OCI-LY7 (cell line): Measurements from ENCODE around the gene EYS. TPM values are rescaled to one million over a fixed set of nuclear protein-coding genes. Genes with fewer than 3 reads are reported as not detected.

Source experiments
- BruUV-seq: library from RNA; stranded (reverse); fragments of 400-500 nt; replicated peaks from 2 replicates; lab custom pipeline; 2021; lab: Mats Ljungman, UMichigan
- CTCF ChIA-PET: fragments of 300-600 bp; sonication (Branson Sonifier 250); formaldehyde crosslinking; loops from one replicate; lab custom pipeline; 2022; ENCODE audit warnings: antibody characterized with exemption; ENCODE audit not compliant: unreplicated experiment; lab: Charles Lee
- POLR2A ChIA-PET: fragments of 300-600 bp; sonication (Branson Sonifier 250); formaldehyde crosslinking; loops from one replicate; lab custom pipeline; 2022; ENCODE audit warnings: antibody characterized with exemption; lab: Charles Lee
- DNase-seq: peaks from one replicate; pipeline ENCODE4 v3.0.0-alpha.2; 2015; ENCODE audit warnings: low spot score
- H2AFZ ChIP-seq: fragments of 200-600 bp; sonication (generic), shearing (Covaris generic); 2 replicates; pipeline ENCODE4 v1.6.1; 2014; ENCODE audit warnings: mild to moderate bottlenecking, antibody characterized with exemption, low read length, moderate library complexity
- H3K27ac ChIP-seq: fragments of 200-600 bp; sonication (generic); 2 replicates; pipeline ENCODE4 v1.5.1; 2014; ENCODE audit warnings: mixed run types, low read depth, mild to moderate bottlenecking, moderate library complexity, low read length, inconsistent platforms; ENCODE audit not compliant: poor library complexity, severe bottlenecking
- H3K36me3 ChIP-seq: fragments of 200-600 bp; sonication (generic); 2 replicates; pipeline ENCODE4 v1.6.1; 2014; ENCODE audit warnings: mild to moderate bottlenecking, antibody characterized with exemption, low read length, moderate library complexity, mixed read lengths; ENCODE audit not compliant: insufficient read depth
- H3K4me1 ChIP-seq: fragments of 200-600 bp; sonication (generic); 2 replicates; pipeline ENCODE4 v1.5.1; 2014; ENCODE audit warnings: mild to moderate bottlenecking, low read length; ENCODE audit not compliant: insufficient read depth, poor library complexity, severe bottlenecking
- H3K4me2 ChIP-seq: fragments of 200-600 bp; sonication (generic); 2 replicates; pipeline ENCODE4 v1.6.1; 2014; ENCODE audit warnings: mild to moderate bottlenecking, low read length
- H3K4me3 ChIP-seq: fragments of 200-600 bp; sonication (generic); 2 replicates; pipeline ENCODE4 v1.5.1; 2014; ENCODE audit warnings: mild to moderate bottlenecking, low read depth, low read length; ENCODE audit not compliant: poor library complexity, severe bottlenecking
- H3K79me2 ChIP-seq: fragments of 200-600 bp; sonication (generic); 2 replicates; pipeline ENCODE4 v1.6.1; 2016; ENCODE audit warnings: low read depth, mild to moderate bottlenecking, low read length, moderate library complexity, mixed read lengths; ENCODE audit not compliant: insufficient read depth
- H3K9me2 ChIP-seq: fragments of 200-600 bp; sonication (generic); 2 replicates; pipeline ENCODE4 v1.6.1; 2016; ENCODE audit warnings: mild to moderate bottlenecking, low read length, mixed read lengths; ENCODE audit not compliant: insufficient read depth
- H3K9me3 ChIP-seq: fragments of 200-600 bp; sonication (generic); 2 replicates; pipeline ENCODE4 v1.6.1; 2014; ENCODE audit warnings: mild to moderate bottlenecking, mixed run types, low read length, mixed read lengths
- H4K20me1 ChIP-seq: fragments of 200-600 bp; sonication (generic); 2 replicates; pipeline ENCODE4 v1.6.1; 2014; ENCODE audit warnings: mild to moderate bottlenecking, antibody characterized with exemption, low read length, moderate library complexity, mixed read lengths; ENCODE audit not compliant: insufficient read depth
- CTCF ChIP-seq: fragments of 200-600 bp; sonication (generic); conservative IDR thresholded peaks from 2 replicates; pipeline ENCODE4 v1.5.1; 2014; ENCODE audit warnings: mild to moderate bottlenecking, antibody characterized with exemption, low read length, moderate library complexity, mixed read lengths
- EZH2phosphoT487 ChIP-seq: fragments of 200-600 bp; sonication (generic); IDR thresholded peaks from 2 replicates; pipeline ENCODE4 v1.6.1; 2018; ENCODE audit warnings: low read depth, borderline replicate concordance, mild to moderate bottlenecking, mixed run types, antibody characterized with exemption, low read length, moderate library complexity, mixed read lengths
- intact Hi-C: fragments of 100-400 bp; cut with micrococcal nuclease; formaldehyde crosslinking; loops from one replicate; pipeline ENCODE4 v1.10.0; 2022; ENCODE audit not compliant: unreplicated experiment
- total RNA-seq, 2 experiments: library from RNA; depleted of rRNA in 1 of 2; stranded (reverse); fragments of >200 nt in 1 of 2; shearing (Covaris generic) in 1 of 2; gene quantifications; 2 replicates each; pipeline ENCODE4 v1.2.3, GENCODE V29; 2014 to 2022

The EYS gene
- total RNA-seq, 2 experiments from 2014 or later = not detected

- ChIA-PET CTCF (no interaction called here), POLR2A (no interaction called here)
- intact Hi-C loops = no loop called here
Observed at GRCh38 chr6:64589961-64590360, 1117.1 kb downstream of the EYS start.

GRCh38 chr6:64580346-64580745 is 1126.7 kb downstream of the EYS start:
- ChIA-PET CTCF (no interaction called here), POLR2A (no interaction called here)
- Histone ChIP-seq H2AFZ (no peak overlapping the region), H3K9me2 (no peaks in the 10 kb centered on the region), H3K27ac (no peak overlapping the region), H4K20me1 (no peaks in the 10 kb centered on the region), H3K4me2 (no peak overlapping the region), H3K4me3 (no peak overlapping the region), H3K36me3 (no peaks in the 10 kb centered on the region), H3K4me1 (no peaks in the 10 kb centered on the region), H3K79me2 (no peaks in the 10 kb centered on the region), H3K9me3 (no peaks in the 10 kb centered on the region)
- BruUV-seq = no TSS peak
- DNase-seq = no peak
- no peak for TF ChIP-seq EZH2phosphoT487
- no peak for TF ChIP-seq CTCF
- intact Hi-C loops = no loop called here

More at GRCh38 chr6:64589961-64590360, 1117.1 kb downstream of the EYS start:
- Histone ChIP-seq H3K79me2 (no peaks in the 10 kb centered on the region), H4K20me1 (no peaks in the 10 kb centered on the region), H3K9me3 (no peaks in the 10 kb centered on the region), H3K4me1 (no peaks in the 10 kb centered on the region), H3K36me3 (no peaks in the 10 kb centered on the region), H2AFZ (no peak overlapping the region), H3K27ac (no peak overlapping the region), H3K4me3 (no peak overlapping the region), H3K9me2 (no peaks in the 10 kb centered on the region), H3K4me2 (no peak overlapping the region)
- no peak for DNase-seq
- no TSS peak for BruUV-seq
- no peak for TF ChIP-seq EZH2phosphoT487
- no peak for TF ChIP-seq CTCF

- Histone ChIP-seq H3K9me3 (no peaks in the 10 kb centered on the region), H3K4me1 (no peaks in the 10 kb centered on the region), H3K79me2 (no peaks in the 10 kb centered on the region), H2AFZ (no peak overlapping the region), H4K20me1 (no peaks in the 10 kb centered on the region), H3K4me2 (no peak overlapping the region), H3K27ac (no peak overlapping the region), H3K36me3 (no peaks in the 10 kb centered on the region), H3K4me3 (no peak overlapping the region), H3K9me2 (no peaks in the 10 kb centered on the region)
- DNase-seq = no peak
- ChIA-PET POLR2A (interaction anchor here (0.7 kb wide), 1 partner anchor 1535 kb away, joined by 3 read pairs; no protein-coding TSS in a partner anchor), CTCF (no interaction called here)
- no TSS peak for BruUV-seq
- no peak for TF ChIP-seq CTCF
- no peak for TF ChIP-seq EZH2phosphoT487
- intact Hi-C loops = no loop called here
Observed at GRCh38 chr6:64553249-64553786, 1153.7 kb downstream of the EYS start.
